Activated B cell treated with CpG ODN at 0.5 μM for 24 hours (primary cell): ENCODE data around the gene HCN3. TPM values are rescaled to one million over a fixed set of nuclear protein-coding genes. Genes with fewer than 3 reads are reported as not detected.

Source experiments
- ATAC-seq: fragments of 200-7000 bp; cut with Tn5 transposase; one replicate; pipeline ENCODE4 v1.10.0; 2021; ENCODE audit warnings: low read depth, mild to moderate bottlenecking, moderate library complexity
- CTCF ChIA-PET: fragments of 350-600 bp; sonication (Branson Sonifier 250); formaldehyde crosslinking; loops from one replicate; lab custom pipeline; 2021; ENCODE audit warnings: antibody characterized with exemption; lab: Charles Lee
- POLR2A ChIA-PET: fragments of 350-600 bp; sonication (Branson Sonifier 250); formaldehyde crosslinking; loops from one replicate; lab custom pipeline; 2021; ENCODE audit warnings: antibody characterized with exemption; lab: Charles Lee
- DNase-seq: peaks from one replicate; pipeline ENCODE4 v3.0.0; 2022
- H3K27ac Mint-ChIP-seq: one replicate; pipeline ENCODE4 v1.8.0; 2020; ENCODE audit warnings: mixed read lengths
- H3K27me3 Mint-ChIP-seq: one replicate; pipeline ENCODE4 v1.8.0; 2021; ENCODE audit warnings: mixed read lengths
- H3K36me3 Mint-ChIP-seq: one replicate; pipeline ENCODE4 v1.8.0; 2021; ENCODE audit warnings: low read depth, mixed read lengths
- H3K4me1 Mint-ChIP-seq: one replicate; pipeline ENCODE4 v1.8.0; 2021; ENCODE audit warnings: mixed read lengths
- H3K4me3 Mint-ChIP-seq: one replicate; pipeline ENCODE4 v1.8.0; 2020; ENCODE audit warnings: mild to moderate bottlenecking, mixed read lengths
- H3K9me3 Mint-ChIP-seq: one replicate; pipeline ENCODE4 v1.8.0; 2020; ENCODE audit warnings: mixed read lengths
- intact Hi-C: fragments of 100-400 bp; cut with micrococcal nuclease; formaldehyde crosslinking; loops from one replicate; pipeline ENCODE4 v1.15.1; 2024
- total RNA-seq: library from RNA; stranded (reverse); gene quantifications from 2 replicates; pipeline ENCODE4 v1.2.3, GENCODE V29; 2022
- TF ChIP-seq, protein P1 (sequence below): fragments of 200-600 bp; IDR thresholded peaks from one replicate; pipeline ENCODE4 v1.8.0; 2022; ENCODE audit warnings: antibody characterized with exemption, mild to moderate bottlenecking

The HCN3 gene
- total RNA-seq, 1 donor from 2014 or later = 2.7 TPM

GRCh38 chr1:155321639-155322503 is 44.6 kb downstream of the HCN3 start:
- peaks cover 25% of the 10 kb centered on the region for H3K36me3 Mint-ChIP-seq

DNA sequence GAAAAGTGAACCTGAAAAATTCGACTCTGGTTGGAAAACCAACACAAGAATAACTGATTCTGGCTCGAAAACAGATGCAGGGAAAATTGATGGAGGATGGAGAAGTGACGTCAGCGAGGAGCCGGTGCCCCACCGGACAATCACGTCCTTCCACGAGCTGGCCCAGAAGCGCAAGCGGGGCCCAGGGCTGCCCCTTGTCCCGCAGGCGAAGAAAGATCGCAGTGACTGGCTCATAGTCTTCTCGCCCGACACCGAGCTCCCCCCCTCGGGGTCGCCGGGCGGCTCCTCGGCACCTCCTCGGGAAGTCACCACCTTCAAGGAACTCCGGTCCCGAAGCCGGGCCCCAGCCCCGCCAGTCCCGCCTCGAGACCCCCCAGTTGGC is 45.3 kb downstream of the HCN3 start:
- ChIA-PET CTCF (interaction anchor here (0.8 to 5.9 kb wide), 6 partner anchors 14 to 406 kb away, joined by 3 to 79 read pairs (median 10); partner anchors contain the start of genes CLK2 and FDPS), POLR2A (interaction anchor here (0.6 to 3.4 kb wide), 10 partner anchors 15 to 273 kb away, joined by 3 to 39 read pairs (median 8); partner anchors contain the start of genes CLK2, ENTREP3, FDPS and HCN3)
- no peaks in the 10 kb centered on the region for H3K27me3 Mint-ChIP-seq
- TF ChIP-seq, protein P1, sequence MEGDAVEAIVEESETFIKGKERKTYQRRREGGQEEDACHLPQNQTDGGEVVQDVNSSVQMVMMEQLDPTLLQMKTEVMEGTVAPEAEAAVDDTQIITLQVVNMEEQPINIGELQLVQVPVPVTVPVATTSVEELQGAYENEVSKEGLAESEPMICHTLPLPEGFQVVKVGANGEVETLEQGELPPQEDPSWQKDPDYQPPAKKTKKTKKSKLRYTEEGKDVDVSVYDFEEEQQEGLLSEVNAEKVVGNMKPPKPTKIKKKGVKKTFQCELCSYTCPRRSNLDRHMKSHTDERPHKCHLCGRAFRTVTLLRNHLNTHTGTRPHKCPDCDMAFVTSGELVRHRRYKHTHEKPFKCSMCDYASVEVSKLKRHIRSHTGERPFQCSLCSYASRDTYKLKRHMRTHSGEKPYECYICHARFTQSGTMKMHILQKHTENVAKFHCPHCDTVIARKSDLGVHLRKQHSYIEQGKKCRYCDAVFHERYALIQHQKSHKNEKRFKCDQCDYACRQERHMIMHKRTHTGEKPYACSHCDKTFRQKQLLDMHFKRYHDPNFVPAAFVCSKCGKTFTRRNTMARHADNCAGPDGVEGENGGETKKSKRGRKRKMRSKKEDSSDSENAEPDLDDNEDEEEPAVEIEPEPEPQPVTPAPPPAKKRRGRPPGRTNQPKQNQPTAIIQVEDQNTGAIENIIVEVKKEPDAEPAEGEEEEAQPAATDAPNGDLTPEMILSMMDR = no peak
- ATAC-seq = no peak
- intact Hi-C loops = loop anchor here (5.0 kb wide), 2 partner anchors 130 to 235 kb away; no protein-coding TSS in a partner anchor
- H3K9me3 Mint-ChIP-seq = no peaks in the 10 kb centered on the region
- H3K4me3 Mint-ChIP-seq = peak overlapping the region; percentile 74
- H3K4me1 Mint-ChIP-seq = peaks cover 39% of the 10 kb centered on the region
- H3K36me3 Mint-ChIP-seq = peaks cover 23% of the 10 kb centered on the region
- DNase-seq = no peak
- no peak overlapping the region for H3K27ac Mint-ChIP-seq

More at GRCh38 chr1:155321639-155322503, 44.6 kb downstream of the HCN3 start:
- H3K27ac Mint-ChIP-seq = no peak overlapping the region
- no peaks in the 10 kb centered on the region for H3K9me3 Mint-ChIP-seq
- ATAC-seq (no peak), DNase-seq (no peak)
- intact Hi-C loops = loop anchor here (5.0 kb wide), 2 partner anchors 130 to 235 kb away; no protein-coding TSS in a partner anchor
- POLR2A ChIA-PET = interaction anchor here (1.0 to 3.4 kb wide), 11 partner anchors 14 to 241 kb away, joined by 3 to 39 read pairs (median 7); partner anchors contain the start of genes CLK2, ENTREP3, FDPS and HCN3
- H3K4me3 Mint-ChIP-seq = peak overlapping the region; percentile 74
- TF ChIP-seq, protein P1 = no peak
- no peaks in the 10 kb centered on the region for H3K27me3 Mint-ChIP-seq
- CTCF ChIA-PET = interaction anchor here (0.8 to 5.9 kb wide), 6 partner anchors 14 to 182 kb away, joined by 3 to 79 read pairs (median 10); partner anchors contain the start of genes CLK2 and FDPS
- peaks cover 39% of the 10 kb centered on the region for H3K4me1 Mint-ChIP-seq

GRCh38 chr1:155322953-155323728 is 45.9 kb downstream of the HCN3 start:
- ATAC-seq = peak; percentile 47
- Mint-ChIP-seq H3K36me3 (peaks cover 17% of the 10 kb centered on the region), H3K27me3 (no peaks in the 10 kb centered on the region), H3K4me1 (peaks cover 39% of the 10 kb centered on the region), H3K9me3 (no peaks in the 10 kb centered on the region), H3K4me3 (peak overlapping the region; percentile 88), H3K27ac (peak overlapping the region; percentile 46)
- ChIA-PET POLR2A (interaction anchor here (0.6 to 3.4 kb wide), 20 partner anchors 10 to 536 kb away, joined by 3 to 39 read pairs (median 4); partner anchors contain the start of genes ASH1L, CLK2, ENTREP3 and FDPS), CTCF (interaction anchor here (0.7 to 5.9 kb wide), 15 partner anchors 10 to 406 kb away, joined by 3 to 79 read pairs (median 4); partner anchors contain the start of genes CLK2, ENTREP3, FDPS and THBS3)
- TF ChIP-seq, protein P1 = no peak
- intact Hi-C loops = loop anchor here (1.0 to 5.0 kb wide), 11 partner anchors 15 to 269 kb away; partner anchors contain the start of genes ASH1L, CLK2, ENTREP3 and FDPS
- DNase-seq = peak; percentile 92

DNA sequence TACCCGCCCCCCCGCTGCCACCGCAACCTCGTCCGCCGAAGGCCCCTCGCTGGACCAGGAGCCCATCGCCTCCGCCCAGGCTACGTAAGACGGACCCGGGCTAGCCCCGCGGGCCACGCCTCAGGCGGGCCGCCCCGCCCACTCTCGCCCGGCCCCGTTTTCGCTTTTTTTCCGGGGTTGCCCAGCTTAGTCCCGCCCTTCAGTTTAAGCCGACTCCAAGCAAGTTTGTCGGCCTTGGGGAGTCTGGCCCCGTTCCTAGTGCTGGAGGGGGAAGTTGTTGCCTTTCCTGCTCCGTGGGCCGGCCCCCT is 46.4 kb downstream of the HCN3 start:
- TF ChIP-seq, protein P1 = no peak
- ChIA-PET POLR2A (interaction anchor here (0.6 to 3.3 kb wide), 19 partner anchors 10 to 536 kb away, joined by 3 to 39 read pairs (median 4); partner anchors contain the start of genes ASH1L, CLK2, FDPS and KRTCAP2), CTCF (interaction anchor here (0.7 to 5.9 kb wide), 16 partner anchors 11 to 405 kb away, joined by 3 to 79 read pairs (median 4); partner anchors contain the start of genes CLK2, ENTREP3, FDPS and THBS3)
- Mint-ChIP-seq H3K4me3 (peak overlapping the region; percentile 88), H3K36me3 (peaks cover 12% of the 10 kb centered on the region), H3K27me3 (no peaks in the 10 kb centered on the region), H3K27ac (peak overlapping the region; percentile 78), H3K4me1 (peaks cover 39% of the 10 kb centered on the region), H3K9me3 (no peaks in the 10 kb centered on the region)
- intact Hi-C loops = loop anchor here (1.0 to 5.0 kb wide), 12 partner anchors 15 to 269 kb away; partner anchors contain the start of genes ASH1L, CLK2, ENTREP3 and FDPS
- ATAC-seq (peak; percentile 62), DNase-seq (peak; percentile 80)
